NCI-H128 (cell line): ENCODE data around the gene PHLPP1.
"Not testable (repeated sequence)": the region's sequence is repeated elsewhere in the genome, so short reads cannot be mapped to it uniquely, and the experiment has no call there.

Source experiments
- DNase-seq: peaks from one replicate; lab custom pipeline; 2025; ENCODE audit not compliant: unreplicated experiment; lab: John Stamatoyannopoulos, UW

PHLPP1 gene

GRCh38 chr18:62715436-62715758, at the start of gene PHLPP1:
Gene PHLPP1, plus strand, starts transcription at chr18:62715541. Its CDS starts 143 bp downstream, at chr18:62715684.
- no peak for DNase-seq

DNA sequence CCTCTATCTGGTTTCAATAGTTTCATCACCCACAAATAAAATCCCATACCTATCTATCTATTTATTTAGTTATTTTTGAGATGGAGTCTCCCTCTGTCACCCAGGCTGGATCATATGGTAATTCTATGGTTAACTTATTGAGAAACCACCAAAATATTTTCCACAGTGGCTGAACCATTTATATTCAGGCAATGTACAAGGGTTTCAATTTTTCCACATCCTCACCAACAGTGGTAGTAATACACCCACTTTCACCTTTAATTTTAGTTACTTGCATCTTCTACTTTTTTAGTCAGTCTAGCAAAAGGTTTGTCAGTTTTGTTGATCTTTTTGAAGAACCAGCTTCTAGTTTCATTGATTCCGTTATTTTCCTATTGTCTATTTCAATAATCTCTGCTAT, 46.1 kb upstream of the PHLPP1 start:
- DNase-seq = no peak

DNA sequence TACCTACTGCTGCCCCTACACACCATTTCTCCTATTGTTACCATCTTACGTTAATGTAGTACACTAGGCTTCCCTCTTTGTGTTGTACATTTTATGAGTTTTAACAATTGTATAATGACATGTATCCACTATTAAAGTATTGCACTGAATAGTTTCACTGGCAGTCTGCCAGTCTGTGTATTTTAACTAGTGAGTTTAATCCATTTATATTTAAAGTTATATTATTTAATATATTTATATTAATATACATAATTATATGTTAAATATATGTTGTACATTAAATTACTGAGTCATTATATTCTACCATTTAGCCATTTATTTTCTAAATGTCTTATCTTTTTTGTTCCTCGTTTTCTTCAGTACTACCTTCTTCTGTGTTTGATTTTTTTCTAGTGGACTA, 44.8 kb upstream of the PHLPP1 start:
- DNase-seq = no peak

- DNase-seq = no peak
These were observed 42.7 kb upstream of the PHLPP1 start for GRCh38 chr18:62672600-62672999.

DNA sequence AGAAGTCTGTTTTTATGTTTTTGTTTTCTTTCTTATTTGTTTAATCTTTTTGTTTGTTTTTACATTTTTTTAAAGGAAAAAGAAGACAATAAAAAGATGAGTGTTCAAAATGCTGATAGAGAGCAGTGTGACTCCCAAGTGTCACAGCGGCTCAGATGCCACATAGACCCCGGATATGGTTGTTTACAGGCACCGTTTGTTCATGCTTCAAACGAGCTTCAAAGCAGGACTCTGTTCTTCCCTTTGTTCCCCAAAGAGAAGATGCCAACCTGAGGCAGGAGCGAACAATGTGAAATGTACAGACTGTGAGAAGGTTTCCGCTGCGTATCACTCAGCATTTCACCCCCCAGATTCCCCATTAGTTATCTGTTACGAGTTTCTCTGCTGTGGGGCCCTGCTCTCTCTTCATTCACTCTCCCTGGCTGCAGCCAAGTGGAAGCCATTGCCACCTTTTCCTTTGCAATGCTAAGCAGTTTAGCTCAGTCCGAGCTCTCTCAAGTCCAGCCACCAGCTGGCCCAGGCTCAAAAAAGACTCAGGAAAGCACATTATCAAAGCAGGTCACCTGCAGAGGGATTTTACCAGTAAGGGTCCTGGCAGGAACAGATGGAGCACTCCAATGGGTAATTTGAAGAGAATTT, 36.4 kb upstream of the PHLPP1 start:
- no peak for DNase-seq

- DNase-seq = peak; percentile 81
These were observed 33.0 kb upstream of the PHLPP1 start for GRCh38 chr18:62682371-62682770.

- DNase-seq = no peak
These were observed 31.4 kb upstream of the PHLPP1 start for GRCh38 chr18:62683935-62684334.

- DNase-seq = no peak
These were observed 26.5 kb upstream of the PHLPP1 start for GRCh38 chr18:62688743-62689317.

DNA sequence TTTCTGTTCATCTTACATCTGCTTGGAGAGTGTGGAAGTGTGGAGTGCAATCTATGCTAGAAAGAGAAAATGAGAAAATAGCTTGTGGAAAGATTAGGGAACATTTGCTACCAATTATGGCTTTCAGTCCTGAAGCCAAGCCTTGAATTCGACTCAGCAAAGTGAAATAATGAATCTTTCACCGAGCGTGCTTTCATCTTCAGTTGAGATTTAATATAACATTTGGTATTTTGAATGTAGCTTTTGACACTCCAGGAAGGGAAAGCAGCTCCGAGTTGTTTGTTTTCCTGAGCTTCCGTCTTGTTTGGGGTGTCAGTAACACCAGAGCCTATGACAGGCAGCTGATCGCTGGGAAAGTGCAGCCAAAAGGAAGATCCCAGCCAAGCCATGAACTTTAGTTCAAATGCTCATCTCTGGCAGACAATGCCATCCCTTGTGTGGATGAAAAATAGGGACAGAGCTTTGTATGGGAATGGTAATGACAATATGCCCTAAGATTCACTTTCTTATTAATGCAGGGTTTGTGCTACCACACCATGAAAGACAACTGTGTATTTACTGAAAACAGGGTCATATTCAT, 25.0 kb upstream of the PHLPP1 start:
- DNase-seq = no peak

GRCh38 chr18:62693659-62694058, 21.7 kb upstream of the PHLPP1 start:
- no peak for DNase-seq

- no peak for DNase-seq
These were observed 17.7 kb upstream of the PHLPP1 start for GRCh38 chr18:62697636-62698035.

DNA sequence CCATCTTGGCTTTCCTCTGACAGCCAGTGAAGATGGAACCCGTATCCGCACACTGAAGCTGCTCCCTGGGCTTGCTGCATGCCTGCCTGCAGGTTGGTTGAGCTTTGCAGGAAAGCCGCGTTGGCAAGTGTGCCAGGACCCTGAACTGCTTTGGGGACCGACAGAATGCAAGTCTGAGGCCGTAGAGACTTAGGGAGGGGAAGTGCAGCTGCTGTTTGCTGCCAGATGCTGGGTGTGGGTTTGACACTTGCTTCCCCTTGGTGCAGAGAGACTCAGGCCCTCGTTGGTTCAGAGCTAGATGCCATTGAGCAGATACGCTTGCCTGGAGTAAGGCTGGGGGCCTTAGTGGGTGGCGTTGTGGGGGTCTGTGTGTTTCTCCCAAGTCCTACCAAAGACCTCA, 13.1 kb upstream of the PHLPP1 start:
- DNase-seq = no peak

- DNase-seq = not testable (repeated sequence)
These were observed 8.5 kb upstream of the PHLPP1 start for GRCh38 chr18:62706879-62707278.

DNA sequence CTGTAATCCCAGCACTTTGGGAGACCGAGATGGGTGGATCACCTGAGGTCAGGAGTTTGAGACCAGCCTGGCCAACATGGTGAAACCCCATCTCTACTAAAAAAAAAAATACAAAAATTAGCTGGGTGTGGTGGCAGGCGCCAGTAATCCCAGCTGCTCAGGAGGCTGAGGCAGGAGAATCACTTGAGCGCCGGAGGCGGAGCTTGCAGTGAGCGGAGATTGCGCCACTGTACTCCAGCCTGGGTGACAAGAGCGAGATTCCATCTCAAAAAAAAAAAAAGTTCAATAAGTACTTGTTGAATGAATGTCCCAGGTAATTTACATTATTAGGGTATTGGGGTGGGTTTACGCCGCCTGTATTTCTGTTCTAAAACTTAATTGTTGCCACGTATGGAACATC, 5.4 kb upstream of the PHLPP1 start:
- not testable (repeated sequence) for DNase-seq

DNA sequence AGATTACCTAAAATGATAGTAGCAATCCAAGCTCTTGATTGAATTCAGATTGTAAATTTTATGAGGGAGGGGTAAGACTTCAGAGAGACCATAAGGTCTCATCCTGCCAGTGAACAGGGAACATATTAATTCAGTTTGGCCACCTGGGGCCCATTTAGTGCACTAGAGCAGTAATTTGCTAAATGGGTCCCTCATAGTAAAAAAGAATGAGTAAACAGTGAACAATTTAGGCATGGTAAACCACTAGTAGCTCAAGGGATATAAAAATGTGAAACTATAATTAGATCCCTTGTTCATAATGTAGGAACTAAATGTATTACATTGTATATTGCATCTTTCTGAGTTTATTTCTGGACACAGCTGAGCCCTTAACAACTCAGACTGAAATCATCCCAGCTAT, 4.9 kb upstream of the PHLPP1 start:
- DNase-seq = peak; percentile 41

- DNase-seq = no peak
These were observed 3.6 kb upstream of the PHLPP1 start for GRCh38 chr18:62711781-62712180.

GRCh38 chr18:62713651-62714247, 1.6 kb upstream of the PHLPP1 start:
- no peak for DNase-seq

DNA sequence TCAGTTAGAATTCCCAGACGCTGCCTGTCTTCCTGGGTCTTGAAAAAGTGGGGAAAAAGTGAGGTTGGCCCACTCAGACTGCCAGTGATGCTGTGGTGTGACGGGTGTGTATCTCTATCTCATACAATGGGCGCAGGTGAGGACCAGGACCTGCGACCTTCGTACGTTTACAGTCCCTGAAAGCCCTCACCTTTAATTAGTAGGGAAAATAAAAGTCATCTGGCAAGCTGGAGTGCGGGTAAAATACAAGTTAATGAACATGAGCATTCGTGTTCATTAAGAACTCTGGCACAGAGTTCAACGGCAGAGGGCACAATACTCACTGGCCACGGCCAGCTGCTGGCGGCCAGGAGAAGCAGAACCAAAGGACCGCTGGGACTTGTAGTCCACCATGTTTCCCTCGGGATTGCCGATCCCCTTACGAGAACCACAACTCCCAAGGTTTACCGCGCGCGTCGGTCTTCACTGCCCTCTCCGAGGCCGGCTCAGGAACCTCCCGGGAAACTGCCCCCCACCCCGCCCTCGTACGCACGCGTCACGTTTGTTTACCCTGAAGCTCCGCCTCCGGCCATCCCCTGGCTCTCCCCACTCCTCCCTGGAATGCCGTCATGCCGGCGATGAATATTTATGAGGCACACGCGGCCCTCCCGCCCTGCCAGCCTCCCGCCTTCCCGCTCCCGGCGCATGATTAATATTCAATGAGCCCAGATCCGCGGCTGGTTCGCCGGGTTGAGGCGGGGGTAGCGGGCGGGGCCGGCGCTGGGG, 488 bp upstream of the PHLPP1 start:
- peak; percentile 100 for DNase-seq

DNA sequence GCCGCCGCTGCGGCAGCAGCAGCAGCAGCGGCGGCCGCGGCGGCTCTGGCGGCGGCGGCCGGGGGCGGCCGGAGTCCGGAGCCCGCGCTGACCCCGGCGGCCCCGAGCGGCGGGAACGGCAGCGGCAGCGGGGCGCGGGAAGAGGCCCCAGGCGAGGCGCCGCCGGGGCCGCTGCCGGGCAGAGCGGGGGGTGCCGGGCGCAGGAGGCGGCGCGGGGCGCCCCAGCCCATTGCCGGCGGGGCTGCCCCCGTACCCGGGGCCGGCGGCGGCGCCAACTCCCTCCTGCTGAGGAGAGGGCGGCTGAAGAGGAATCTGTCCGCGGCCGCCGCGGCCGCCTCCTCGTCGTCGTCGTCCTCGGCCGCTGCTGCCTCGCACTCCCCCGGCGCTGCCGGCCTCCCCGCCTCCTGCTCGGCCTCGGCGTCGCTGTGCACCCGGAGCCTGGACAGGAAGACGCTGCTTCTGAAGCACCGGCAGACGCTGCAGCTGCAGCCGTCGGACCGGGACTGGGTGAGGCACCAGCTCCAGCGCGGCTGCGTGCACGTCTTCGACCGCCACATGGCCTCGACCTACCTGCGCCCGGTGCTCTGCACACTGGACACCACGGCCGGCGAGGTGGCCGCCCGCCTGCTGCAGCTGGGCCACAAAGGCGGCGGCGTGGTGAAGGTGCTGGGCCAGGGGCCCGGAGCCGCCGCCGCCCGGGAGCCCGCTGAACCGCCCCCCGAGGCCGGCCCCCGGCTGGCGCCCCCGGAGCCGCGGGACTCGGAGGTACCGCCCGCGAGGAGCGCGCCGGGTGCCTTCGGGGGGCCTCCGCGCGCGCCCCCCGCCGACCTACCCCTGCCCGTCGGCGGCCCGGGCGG, 646 bp downstream of the PHLPP1 start:
- no peak for DNase-seq

DNA sequence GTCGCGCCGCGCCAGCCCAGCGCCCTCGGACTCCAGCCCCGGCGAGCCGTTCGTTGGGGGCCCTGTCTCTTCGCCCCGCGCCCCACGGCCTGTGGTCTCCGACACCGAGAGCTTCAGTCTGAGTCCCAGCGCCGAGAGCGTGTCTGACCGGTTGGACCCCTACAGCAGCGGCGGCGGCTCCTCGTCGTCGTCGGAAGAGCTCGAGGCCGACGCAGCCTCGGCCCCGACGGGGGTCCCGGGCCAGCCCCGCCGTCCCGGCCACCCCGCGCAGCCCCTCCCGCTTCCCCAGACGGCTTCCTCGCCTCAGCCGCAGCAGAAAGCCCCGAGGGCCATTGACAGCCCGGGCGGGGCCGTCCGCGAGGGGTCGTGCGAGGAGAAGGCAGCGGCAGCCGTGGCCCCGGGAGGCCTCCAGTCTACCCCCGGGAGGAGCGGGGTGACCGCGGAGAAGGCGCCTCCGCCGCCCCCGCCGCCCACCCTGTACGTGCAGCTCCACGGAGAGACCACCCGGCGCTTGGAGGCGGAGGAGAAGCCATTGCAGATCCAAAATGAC, 1.4 kb downstream of the PHLPP1 start:
- no peak for DNase-seq
